Aorta (tissue), 5 donors: ENCODE data around the gene FAM149B1. TPM values are rescaled to one million over a fixed set of nuclear protein-coding genes. Genes with fewer than 3 reads are reported as not detected.

Source experiments
- ATAC-seq: fragments of 200-7000 bp; cut with Tn5 transposase; one replicate; pipeline ENCODE4 v1.9.1; 2022; ENCODE audit warnings: moderate library complexity; ENCODE audit not compliant: low FRiP score
- DNase-seq, 2 donors: peaks; one replicate each; pipeline ENCODE4 v3.0.0-alpha.2; 2020
- H3K27ac ChIP-seq, 2 donors: one replicate each; pipeline ENCODE4 v1.5.1; 2013; ENCODE audit warnings: low read length in 2 of 2, mild to moderate bottlenecking in 2 of 2, moderate library complexity in 2 of 2, control low read depth in 1 of 2, inconsistent platforms in 1 of 2, low read depth in 1 of 2
- H3K27me3 ChIP-seq, 2 donors: one replicate each; pipeline ENCODE4 v1.6.1; 2013; ENCODE audit warnings: control low read depth in 1 of 2, low read length in 1 of 2, mild to moderate bottlenecking in 1 of 2, moderate library complexity in 1 of 2; ENCODE audit not compliant: insufficient read depth in 2 of 2, control insufficient read depth in 1 of 2
- H3K36me3 ChIP-seq, 2 donors: one replicate each; pipeline ENCODE4 v1.6.1; 2013; ENCODE audit warnings: control low read depth in 1 of 2, low read length in 1 of 2, mild to moderate bottlenecking in 1 of 2; ENCODE audit not compliant: insufficient read depth in 2 of 2, control insufficient read depth in 1 of 2
- H3K4me1 ChIP-seq, 2 donors: one replicate each; pipeline ENCODE4 v1.6.1; 2013; ENCODE audit warnings: low read length in 2 of 2, control low read depth in 1 of 2, mild to moderate bottlenecking in 1 of 2, moderate library complexity in 1 of 2; ENCODE audit not compliant: insufficient read depth in 2 of 2, control insufficient read depth in 1 of 2
- H3K4me3 ChIP-seq, 2 donors: one replicate each; pipeline ENCODE4 v1.5.1; 2013; ENCODE audit warnings: low read length in 2 of 2, control low read depth in 1 of 2, mild to moderate bottlenecking in 1 of 2
- H3K9me3 ChIP-seq: one replicate; pipeline ENCODE4 v1.6.1; 2013; ENCODE audit warnings: mild to moderate bottlenecking, low read length; ENCODE audit not compliant: control insufficient read depth
- WGBS, 2 donors: extraction: QIAGEN DNeasy Blood & Tissue Kit; methylation state at CpG; one replicate each; pipeline ENCODE4 v1.1.7; 2013; 5-methylcytosine and 5-hydroxymethylcytosine counted together
- intact Hi-C, 2 donors: fragments of 100-400 bp; cut with DNase I; formaldehyde crosslinking; loops; one replicate each; pipeline versions ENCODE4 v1.14.2 to v1.15.0; 2022
- polyA plus RNA-seq, 2 donors: library from polyadenylated mRNA; stranded (reverse); fragments of 200-250 nt; gene quantifications; one replicate each; pipeline ENCODE4 v1.2.3, GENCODE V29; 2013
- total RNA-seq, 2 donors: library from RNA; stranded (reverse); fragmentation: NEBNext Ultra II Directional; extraction: Animal tissue kit (Norgen Biotek cat#: 25700); gene quantifications; one replicate each; pipeline ENCODE4 v1.2.1, GENCODE V29; 2021
- donor health status: healthy with polysubstance abuse.
- donor health status: Bipolar disorder and iron deficiency.
- donor health status: DM: no; HTN: no; CAD: no.
- donor health status: DM: no; HTN: no; CAD: no.
- donor health status: DM: yes; HTN: yes; CAD: no.

The FAM149B1 gene
- total and polyA plus RNA-seq, 4 donors = 20.0 to 22.7 (median 21.7) TPM

DNA sequence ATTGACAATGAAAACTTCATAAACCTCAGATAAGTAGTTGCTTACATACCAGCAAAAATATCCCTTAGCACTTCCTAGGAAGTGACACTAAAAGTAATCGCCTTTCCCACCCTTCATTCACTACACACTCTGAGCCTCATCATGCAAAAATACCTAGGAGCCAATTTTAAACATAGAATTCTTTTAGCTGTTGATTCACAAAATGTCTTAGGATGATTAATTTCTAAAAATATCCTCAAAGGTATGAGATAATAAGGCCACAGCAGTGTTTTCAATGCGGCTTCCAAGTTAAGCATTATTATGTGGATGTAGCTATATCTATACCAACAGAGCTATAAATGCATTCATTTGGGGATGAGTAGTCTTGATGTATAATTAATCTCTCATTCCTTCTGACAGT is 66.0 kb downstream of the FAM149B1 start:
- DNase-seq (no peak), ATAC-seq (no peak)
- WGBS, 2 donors = 74 to 86% methylated on average over 2 of the region's 2 CpGs
- Histone ChIP-seq H3K36me3 (peaks cover 0 to 3% of the 10 kb centered on the region in 2 donors), H3K27ac (no peak overlapping the region), H3K4me1 (no peaks in the 10 kb centered on the region), H3K9me3 (no peaks in the 10 kb centered on the region), H3K27me3 (no peaks in the 10 kb centered on the region), H3K4me3 (no peak overlapping the region)
- intact Hi-C loops = no loop called here

DNA sequence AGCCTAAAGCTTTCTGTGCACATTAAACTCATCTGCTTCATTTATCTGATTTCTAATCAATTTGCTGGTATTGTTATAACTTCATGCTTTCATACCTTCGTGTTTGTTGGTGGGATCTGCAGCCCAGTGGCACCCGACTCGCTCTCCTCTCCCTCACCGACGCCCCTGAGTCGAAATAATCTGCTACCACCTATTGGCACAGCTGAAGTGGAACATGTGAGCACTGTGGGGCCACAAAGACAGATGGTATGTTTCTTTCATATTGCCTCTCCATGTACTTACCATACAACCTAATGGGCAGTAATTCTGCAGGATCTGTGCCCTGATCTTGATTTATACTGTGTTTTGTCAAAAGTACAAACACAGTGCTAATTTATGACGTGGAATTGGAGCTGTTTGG is 66.8 kb downstream of the FAM149B1 start:
- Histone ChIP-seq H3K4me1 (no peaks in the 10 kb centered on the region), H3K27ac (no peak overlapping the region), H3K27me3 (no peaks in the 10 kb centered on the region), H3K36me3 (peaks cover 0 to 6% of the 10 kb centered on the region in 2 donors), H3K4me3 (no peak overlapping the region), H3K9me3 (no peaks in the 10 kb centered on the region)
- DNase-seq = no peak
- ATAC-seq = no peak
- intact Hi-C loops = no loop called here
- WGBS, 2 donors = 78 to 82% methylated on average over 7 of the region's 7 CpGs

DNA sequence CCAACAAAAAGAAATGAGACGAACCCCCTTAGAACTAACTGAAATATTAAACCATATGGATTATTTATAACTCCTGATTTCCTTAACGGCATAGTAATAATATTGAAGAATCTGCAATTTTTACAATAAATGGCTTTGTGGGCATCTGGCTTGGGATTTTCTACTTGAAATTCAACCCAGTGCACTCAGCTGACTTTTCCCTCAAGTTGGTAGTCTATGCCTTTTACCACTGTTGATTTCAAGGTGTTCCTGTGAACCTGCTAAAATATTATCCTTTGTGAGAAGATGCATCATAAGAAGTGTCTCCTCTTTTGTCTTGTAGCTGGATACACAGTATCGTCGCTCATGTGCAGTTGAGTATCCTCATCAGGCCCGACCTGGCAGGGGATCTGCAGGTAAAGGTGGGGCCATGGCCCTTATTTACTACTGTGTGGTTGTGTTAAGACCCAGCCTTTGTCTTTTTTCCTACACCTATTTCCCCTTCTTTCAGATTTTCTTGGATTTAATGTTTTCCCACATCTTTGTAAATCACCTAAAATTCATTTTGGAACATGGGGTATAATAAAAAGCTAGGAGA is 71.2 kb downstream of the FAM149B1 start:
- Histone ChIP-seq H3K36me3 (peaks cover 2 to 6% of the 10 kb centered on the region in 2 donors), H3K27me3 (no peaks in the 10 kb centered on the region), H3K27ac (no peak overlapping the region), H3K4me3 (no peak overlapping the region), H3K4me1 (no peaks in the 10 kb centered on the region), H3K9me3 (no peaks in the 10 kb centered on the region)
- WGBS, 2 donors = 89% methylated on average over 5 of the region's 5 CpGs
- intact Hi-C loops = no loop called here
- ATAC-seq (no peak), DNase-seq (no peak)

DNA sequence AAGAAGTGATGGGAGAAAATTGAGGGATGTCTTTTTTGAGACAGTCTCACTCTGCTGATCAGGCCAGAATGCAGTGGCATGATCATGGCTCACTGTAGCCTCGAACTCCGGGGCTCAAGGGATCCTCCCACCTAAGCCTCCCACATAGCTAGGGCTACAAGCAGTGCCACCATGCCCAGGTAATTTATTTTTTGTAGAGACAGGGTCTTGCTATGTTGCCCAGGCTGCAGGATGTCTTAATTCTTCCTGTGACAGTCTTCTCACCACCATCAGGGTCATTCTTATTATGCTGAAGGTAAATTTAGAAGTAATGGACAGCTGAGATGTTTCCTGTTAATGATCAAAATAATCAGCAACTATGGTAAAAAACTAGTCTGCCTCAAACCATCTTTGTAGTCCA is 72.0 kb downstream of the FAM149B1 start:
- H3K4me3 ChIP-seq = no peak overlapping the region
- 83 to 92% methylated on average over 2 of the region's 2 CpGs for WGBS, 2 donors
- no peaks in the 10 kb centered on the region for H3K27me3 ChIP-seq
- intact Hi-C loops = no loop called here
- no peaks in the 10 kb centered on the region for H3K4me1 ChIP-seq
- peaks cover 2 to 5% of the 10 kb centered on the region in 2 donors for H3K36me3 ChIP-seq
- ATAC-seq = no peak
- no peak overlapping the region for H3K27ac ChIP-seq
- no peaks in the 10 kb centered on the region for H3K9me3 ChIP-seq
- DNase-seq = no peak

DNA sequence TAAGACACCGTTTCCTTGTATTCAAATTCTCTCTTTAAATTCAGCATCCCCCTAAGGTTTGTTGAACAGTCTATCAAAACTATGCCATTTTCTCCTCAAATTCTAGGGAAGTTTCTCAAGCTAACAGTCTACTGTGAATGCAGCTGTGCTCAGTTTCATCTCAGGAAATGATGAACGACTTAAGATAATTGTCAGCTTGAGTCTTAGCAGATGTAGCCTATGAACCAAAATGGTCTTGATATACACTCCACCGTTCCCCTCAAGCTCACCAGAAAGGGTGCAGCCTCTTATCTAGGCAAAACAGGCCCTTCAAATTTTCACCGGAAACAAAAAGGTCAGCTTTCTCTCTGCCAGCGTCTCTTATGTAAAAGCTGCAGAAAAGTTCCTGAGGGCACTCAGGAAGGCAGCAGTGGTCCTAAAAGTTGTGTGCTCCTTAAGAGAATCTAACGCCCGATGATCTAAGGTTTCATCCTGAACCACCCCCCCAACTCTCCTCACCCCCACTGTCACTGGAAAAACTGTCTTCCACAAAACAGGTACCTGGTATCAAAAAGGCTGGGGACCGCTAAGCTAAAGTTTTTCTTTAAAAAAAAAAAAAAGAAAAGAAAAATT is 77.1 kb downstream of the FAM149B1 start:
- ATAC-seq (no peak), DNase-seq (no peak)
- H3K4me1 ChIP-seq = peaks cover 0 to 4% of the 10 kb centered on the region in 2 donors
- H3K27ac ChIP-seq = no peak overlapping the region
- H3K27me3 ChIP-seq = peaks cover 0 to 3% of the 10 kb centered on the region in 2 donors
- H3K4me3 ChIP-seq = no peak overlapping the region
- peaks cover 0 to 2% of the 10 kb centered on the region in 2 donors for H3K36me3 ChIP-seq
- intact Hi-C loops = no loop called here
- WGBS, 2 donors = 52 to 55% methylated on average over 8 of the region's 8 CpGs
- H3K9me3 ChIP-seq = no peaks in the 10 kb centered on the region

DNA sequence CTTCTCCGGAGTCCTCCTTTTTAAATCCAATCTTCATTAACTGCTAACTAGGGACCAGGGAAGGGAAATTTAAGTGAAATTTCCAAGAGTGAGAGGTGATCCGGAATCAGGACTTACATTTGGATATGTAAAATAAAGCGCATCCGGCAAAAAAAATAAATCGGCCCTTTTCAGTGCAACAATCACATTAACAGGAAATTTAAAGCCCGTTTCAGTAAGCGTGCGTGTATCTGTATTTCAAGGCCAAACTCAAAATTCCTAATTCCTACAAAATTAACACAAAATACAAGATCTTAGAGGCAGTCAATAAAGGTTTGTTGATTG is 78.4 kb downstream of the FAM149B1 start:
- Histone ChIP-seq H3K4me3 (peak overlapping the region; percentile 73 to 82), H3K4me1 (peaks cover 0 to 4% of the 10 kb centered on the region in 2 donors), H3K36me3 (no peaks in the 10 kb centered on the region), H3K27me3 (peaks cover 0 to 3% of the 10 kb centered on the region in 2 donors), H3K9me3 (no peaks in the 10 kb centered on the region), H3K27ac (no peak overlapping the region)
- ATAC-seq (no peak), DNase-seq (no peak)
- intact Hi-C loops = no loop called here
- 3% methylated on average over 8 of the region's 8 CpGs for WGBS, 2 donors

DNA sequence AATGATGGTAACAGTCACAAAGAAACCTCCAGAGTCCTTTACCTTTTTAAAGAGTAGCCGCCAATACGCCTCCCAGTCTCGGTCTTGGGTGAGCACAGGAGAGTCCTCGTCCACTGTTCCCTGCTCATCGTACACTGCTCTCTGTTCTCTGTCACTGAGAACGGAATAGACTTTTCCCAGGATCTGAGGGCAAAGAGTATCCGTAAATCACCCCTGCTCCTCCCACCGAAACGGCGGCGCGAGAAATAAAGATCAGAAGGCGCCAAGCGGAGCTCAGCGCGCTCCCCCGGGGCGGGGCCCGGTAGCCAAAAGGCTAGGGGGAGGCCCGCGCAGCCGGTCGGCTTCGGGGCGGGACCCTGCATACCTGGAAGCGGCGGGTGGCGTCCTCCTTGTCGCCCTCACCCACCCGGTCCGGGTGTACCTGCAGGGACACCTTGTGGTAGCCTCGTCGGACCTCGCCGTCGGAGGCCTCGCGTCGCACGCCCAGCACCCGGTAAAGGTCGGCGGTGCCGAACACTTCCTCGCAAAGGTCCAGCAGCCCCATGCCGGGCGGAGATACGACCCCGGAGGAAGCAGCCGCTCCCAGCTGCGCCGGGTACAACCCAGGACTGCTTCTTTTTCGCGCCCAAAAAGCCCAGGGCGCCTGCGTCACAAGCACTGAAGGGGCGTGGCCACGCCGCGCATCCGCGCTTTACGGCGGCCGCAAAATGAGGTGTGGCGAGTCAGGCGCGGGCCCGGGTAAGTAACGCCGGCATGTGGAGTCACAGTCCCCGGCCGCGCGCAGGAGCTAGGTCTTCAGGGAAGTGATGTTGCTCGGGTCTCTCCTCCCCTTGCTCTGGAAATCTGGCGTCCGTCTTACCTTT is 79.0 kb downstream of the FAM149B1 start, which contains the start of gene DNAJC9:
Gene DNAJC9, minus strand, starts transcription at position 610 of the 863 bp plus-strand sequence. Its CDS starts 66 bp downstream, at position 544.
- peak within 1 kb of the TSS; percentile 73 to 82 for H3K4me3 ChIP-seq
- H3K27me3 ChIP-seq = peaks cover 0 to 3% of the 10 kb centered on the region in 2 donors
- ATAC-seq = peak; percentile 97
- WGBS, 2 donors = 0% methylated on average over 78 of the region's 78 CpGs
- no peaks in the 10 kb centered on the region for H3K36me3 ChIP-seq
- peak; percentile 97 to 99 for DNase-seq
- intact Hi-C loops = no loop called here
- H3K9me3 ChIP-seq = no peaks in the 10 kb centered on the region
- peak within 1 kb of the TSS; percentile 69 to 73 for H3K27ac ChIP-seq
- H3K4me1 ChIP-seq = peaks cover 0 to 4% of the 10 kb centered on the region in 2 donors

DNA sequence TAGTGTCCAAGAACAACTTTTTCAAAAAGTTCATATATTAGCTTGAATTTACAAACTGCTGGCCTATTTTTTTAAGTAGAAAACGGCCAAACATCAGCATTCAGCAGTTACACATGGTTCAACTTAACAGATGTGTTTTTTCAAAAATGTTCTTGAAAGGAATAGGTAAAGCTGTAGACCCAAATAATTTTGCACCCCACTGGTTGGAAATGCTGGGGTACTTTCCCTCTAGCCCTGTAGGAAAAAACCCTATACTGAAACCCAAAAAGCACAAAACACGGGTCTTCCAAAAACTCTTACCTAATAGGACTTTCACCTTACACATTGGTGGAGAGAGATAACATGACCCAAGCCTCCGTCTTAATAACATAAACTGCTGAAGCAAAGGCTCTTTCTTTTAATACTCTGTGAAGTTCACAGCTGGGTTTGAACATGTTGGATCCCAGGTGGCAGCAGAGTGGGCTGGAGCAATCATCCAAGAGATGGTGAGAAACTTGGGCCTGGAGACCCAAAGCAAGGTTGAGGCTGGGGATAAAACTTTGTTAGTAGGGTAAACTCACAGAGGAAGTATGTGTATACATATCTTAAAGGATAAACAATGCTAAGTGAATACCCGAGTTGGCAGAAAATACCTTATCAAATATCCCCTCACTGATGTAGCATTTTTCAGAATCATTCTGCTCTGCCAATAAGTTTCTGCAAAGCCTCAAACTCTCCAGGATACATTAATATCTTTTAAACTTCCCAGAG is 79.8 kb downstream of the FAM149B1 start:
- WGBS, 2 donors = 38 to 42% methylated on average over 4 of the region's 4 CpGs
- no peak for ATAC-seq

More for the DNA sequence above, 79.8 kb downstream of the FAM149B1 start:
- H3K4me3 ChIP-seq = peak overlapping the region in 1 of 2 donors; percentile 36
- intact Hi-C loops = no loop called here
- DNase-seq = no peak
- H3K9me3 ChIP-seq = no peaks in the 10 kb centered on the region
- peak overlapping the region; percentile 69 to 73 for H3K27ac ChIP-seq
- no peaks in the 10 kb centered on the region for H3K36me3 ChIP-seq
- H3K4me1 ChIP-seq = peaks cover 0 to 4% of the 10 kb centered on the region in 2 donors
- H3K27me3 ChIP-seq = peaks cover 0 to 3% of the 10 kb centered on the region in 2 donors
